NCI-H460 (cell line): ENCODE results near the gene GPAT2. TPM values are rescaled to one million over a fixed set of nuclear protein-coding genes. Genes with fewer than 3 reads are reported as not detected.
"Not testable (repeated sequence)": the region's sequence is repeated elsewhere in the genome, so short reads cannot be mapped to it uniquely, and the experiment has no call there.

Experiments
- DNase-seq: peaks from one replicate; pipeline ENCODE4 v3.0.0-alpha.2; 2016; ENCODE audit warnings: low read depth; ENCODE audit errors: extremely low read depth
- polyA plus RNA-seq: library from polyadenylated mRNA; depleted of rRNA; stranded (reverse); fragments of >200 nt; gene quantifications from 2 replicates; pipeline ENCODE4 v1.2.3, GENCODE V29; 2014; cell fraction: nucleus; rRNA removed
- total RNA-seq: library from RNA; depleted of rRNA; stranded (reverse); fragments of >200 nt; shearing (Covaris generic); gene quantifications from 2 replicates; pipeline ENCODE4 v1.2.3, GENCODE V29; 2014; rRNA removed

The GPAT2 gene, protein sequence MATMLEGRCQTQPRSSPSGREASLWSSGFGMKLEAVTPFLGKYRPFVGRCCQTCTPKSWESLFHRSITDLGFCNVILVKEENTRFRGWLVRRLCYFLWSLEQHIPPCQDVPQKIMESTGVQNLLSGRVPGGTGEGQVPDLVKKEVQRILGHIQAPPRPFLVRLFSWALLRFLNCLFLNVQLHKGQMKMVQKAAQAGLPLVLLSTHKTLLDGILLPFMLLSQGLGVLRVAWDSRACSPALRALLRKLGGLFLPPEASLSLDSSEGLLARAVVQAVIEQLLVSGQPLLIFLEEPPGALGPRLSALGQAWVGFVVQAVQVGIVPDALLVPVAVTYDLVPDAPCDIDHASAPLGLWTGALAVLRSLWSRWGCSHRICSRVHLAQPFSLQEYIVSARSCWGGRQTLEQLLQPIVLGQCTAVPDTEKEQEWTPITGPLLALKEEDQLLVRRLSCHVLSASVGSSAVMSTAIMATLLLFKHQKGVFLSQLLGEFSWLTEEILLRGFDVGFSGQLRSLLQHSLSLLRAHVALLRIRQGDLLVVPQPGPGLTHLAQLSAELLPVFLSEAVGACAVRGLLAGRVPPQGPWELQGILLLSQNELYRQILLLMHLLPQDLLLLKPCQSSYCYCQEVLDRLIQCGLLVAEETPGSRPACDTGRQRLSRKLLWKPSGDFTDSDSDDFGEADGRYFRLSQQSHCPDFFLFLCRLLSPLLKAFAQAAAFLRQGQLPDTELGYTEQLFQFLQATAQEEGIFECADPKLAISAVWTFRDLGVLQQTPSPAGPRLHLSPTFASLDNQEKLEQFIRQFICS
- not detected in 2 replicates for total RNA-seq
- polyA plus RNA-seq, result not detected in 2 replicates

GRCh38 chr2:96034792-96035191 lies at the start of gene GPAT2:
Gene GPAT2 (minus strand): TSS chr2:96034916. CDS start chr2:96032359, 2,557 bp downstream.
- DNase-seq, result not testable (repeated sequence)

- DNase-seq, result no peak
These were observed 49.5 kb upstream of the GPAT2 start for GRCh38 chr2:96083989-96084857.

GRCh38 chr2:96083064-96083939 lies 48.6 kb upstream of the GPAT2 start:
- no peak for DNase-seq

GRCh38 chr2:96082211-96083063 lies 47.7 kb upstream of the GPAT2 start:
- no peak for DNase-seq

- DNase-seq, result no peak
These were observed 46.3 kb upstream of the GPAT2 start for GRCh38 chr2:96081042-96081441.

- DNase-seq, result no peak
These were observed 40.6 kb upstream of the GPAT2 start for GRCh38 chr2:96075199-96075771.

DNA sequence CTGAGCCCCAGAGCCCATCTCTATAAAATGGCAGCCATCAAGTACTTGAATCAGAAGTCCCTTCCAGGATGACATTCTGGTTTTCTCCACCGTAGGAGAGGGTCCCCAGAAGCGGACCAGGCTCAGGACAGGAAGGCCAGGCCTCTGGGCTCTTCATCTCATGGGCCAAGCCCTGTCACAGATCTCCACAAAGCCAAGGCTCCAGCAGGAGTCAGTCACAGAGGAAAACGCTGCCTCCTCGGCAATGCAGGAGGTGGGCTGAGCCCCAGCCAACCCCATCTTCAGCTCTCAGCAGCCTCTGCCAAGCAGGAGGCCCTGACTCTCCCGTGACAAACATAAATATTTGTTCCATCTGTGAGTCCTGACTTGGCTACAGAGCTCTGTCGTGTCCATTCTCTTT lies 39.4 kb upstream of the GPAT2 start:
- no peak for DNase-seq

GRCh38 chr2:96073170-96073775 lies 38.6 kb upstream of the GPAT2 start:
- no peak for DNase-seq

DNA sequence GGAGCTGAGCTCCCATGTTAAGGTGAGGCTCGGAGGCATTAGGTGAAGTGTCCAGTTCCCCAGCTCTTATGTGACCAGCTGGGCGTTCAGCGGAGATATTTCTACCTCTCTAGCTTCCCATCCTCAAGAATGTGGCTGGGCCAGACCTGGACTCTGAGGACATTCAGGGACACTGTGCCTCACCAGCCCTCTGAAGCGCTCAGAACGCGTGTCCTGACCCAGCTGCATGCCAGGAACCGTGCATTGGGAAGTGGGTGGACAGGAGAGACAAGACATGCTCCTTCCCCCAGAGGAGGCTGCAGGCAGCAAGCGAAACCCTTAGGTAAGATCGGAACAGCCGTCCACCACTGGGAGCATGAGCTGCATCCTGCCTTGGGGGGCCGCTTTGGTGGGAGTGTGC lies 38.0 kb upstream of the GPAT2 start:
- no peak for DNase-seq

- not testable (repeated sequence) for DNase-seq
These were observed 37.3 kb upstream of the GPAT2 start for GRCh38 chr2:96071977-96072491.

- not testable (repeated sequence) for DNase-seq
These were observed 36.6 kb upstream of the GPAT2 start for GRCh38 chr2:96071087-96071976.

GRCh38 chr2:96070351-96070750 lies 35.6 kb upstream of the GPAT2 start:
- DNase-seq, result not testable (repeated sequence)

GRCh38 chr2:96069878-96070277 lies 35.2 kb upstream of the GPAT2 start:
- DNase-seq, result not testable (repeated sequence)

DNA sequence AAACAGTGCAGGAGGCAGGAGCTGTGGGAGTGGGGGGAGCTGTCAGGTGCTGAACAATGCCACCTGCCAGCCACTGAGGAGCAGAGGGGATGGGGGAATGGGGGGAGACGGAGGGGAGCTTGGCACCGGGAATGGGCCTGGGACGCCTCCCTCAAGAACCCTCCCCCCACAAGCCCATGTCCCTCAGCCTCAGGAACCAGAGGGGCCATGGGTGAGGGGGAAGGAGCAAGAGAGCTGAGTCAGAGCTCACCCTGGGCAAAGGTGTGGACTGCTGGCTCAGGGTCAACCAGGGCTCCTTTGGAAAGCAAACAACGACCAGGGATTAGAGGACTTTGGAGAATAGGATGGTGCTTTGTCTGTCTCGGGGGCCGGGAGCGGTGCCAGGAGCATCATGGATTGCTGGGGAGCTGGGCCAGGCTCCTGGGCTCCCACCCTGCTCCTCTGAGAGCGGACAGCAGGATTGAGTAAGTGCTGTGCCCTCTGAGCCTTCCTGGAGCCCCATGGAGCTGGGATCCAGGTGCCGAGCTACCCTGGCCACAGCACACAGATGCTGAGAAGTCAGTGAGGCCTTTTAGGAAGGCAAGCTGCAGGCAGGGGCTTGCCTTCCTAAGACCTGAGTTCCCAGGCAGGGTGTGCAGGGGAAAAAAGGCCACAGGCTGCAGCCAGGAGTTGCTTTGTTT lies 33.3 kb upstream of the GPAT2 start:
- DNase-seq, result not testable (repeated sequence)

DNA sequence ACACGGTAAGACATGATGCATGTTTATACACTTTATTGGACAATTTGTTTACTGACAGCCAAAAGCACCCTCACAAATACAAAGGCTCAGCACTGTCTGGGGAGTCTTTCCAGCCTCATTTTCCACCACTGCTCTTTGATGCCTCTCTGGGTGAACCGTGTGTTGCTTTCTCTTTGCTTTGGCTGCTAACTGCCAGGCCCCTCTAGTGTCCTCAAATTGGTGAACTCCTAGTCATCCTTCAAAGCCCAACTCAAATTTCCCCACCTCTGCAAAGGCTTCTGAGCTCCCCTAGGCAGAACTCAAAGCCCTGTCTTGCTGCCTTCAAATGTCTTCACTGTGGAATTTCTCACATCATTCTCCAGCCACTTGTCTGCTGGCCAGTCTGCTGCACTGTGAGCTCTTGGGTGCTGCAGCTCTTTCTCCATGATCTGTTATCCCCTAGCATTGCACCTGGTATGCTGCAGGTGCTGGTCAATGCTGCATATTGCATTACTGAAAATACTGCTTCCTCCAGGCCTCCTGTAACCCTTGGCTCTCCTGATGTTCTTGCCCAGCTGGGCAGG lies 32.5 kb upstream of the GPAT2 start:
- not testable (repeated sequence) for DNase-seq

DNA sequence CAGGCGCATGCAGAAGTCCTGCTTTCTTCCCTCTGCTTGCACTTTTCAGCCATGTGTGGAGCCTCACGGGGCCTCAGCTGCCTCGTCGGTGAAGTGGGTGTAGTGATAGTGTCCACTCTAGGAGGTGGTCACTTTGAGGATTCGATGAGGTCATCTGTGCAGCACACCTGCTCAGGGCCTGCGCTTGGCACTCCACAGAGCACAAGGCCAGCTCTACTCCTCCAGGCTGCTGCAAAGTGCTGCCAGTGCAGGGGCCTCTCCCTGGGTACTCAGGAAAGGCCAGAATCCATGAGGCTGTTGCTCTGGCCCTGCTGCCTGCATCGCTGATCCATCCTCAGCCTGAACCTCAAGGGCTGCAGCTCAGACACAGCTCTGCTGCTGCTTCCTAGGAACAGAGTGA lies 31.8 kb upstream of the GPAT2 start:
- not testable (repeated sequence) for DNase-seq
